GM10248 (cell line): ENCODE measurements around the gene RAB40B.
A peak's percentile ranks its signal among the peaks of the same experiment; 100 is the strongest.

Source experiments
- CTCF ChIA-PET: fragments of 300-600 bp; sonication (Branson Sonifier 250); formaldehyde crosslinking; extraction: SDS; loops from one replicate; lab custom pipeline; 2021; ENCODE audit warnings: antibody characterized with exemption; lab: Yijun Ruan, JAX
- POLR2A ChIA-PET: fragments of 350-650 bp; sonication (Branson Sonifier 250); formaldehyde crosslinking; extraction: SDS; loops from one replicate; lab custom pipeline; 2020; ENCODE audit warnings: antibody characterized with exemption; lab: Yijun Ruan, JAX
- DNase-seq: peaks from one replicate; pipeline ENCODE4 v3.0.0; 2012; ENCODE audit errors: extremely low spot score
- CTCF ChIP-seq: IDR thresholded peaks from 2 replicates; pipeline ENCODE4 v1.5.1; 2012; ENCODE audit warnings: mild to moderate bottlenecking, low read depth; ENCODE audit errors: extremely low read depth, missing control alignments, control extremely low read depth

Gene RAB40B

GRCh38 chr17:82636626-82637598 is 61.6 kb downstream of the RAB40B start:
- DNase-seq: no peak
- CTCF ChIA-PET: no interaction called here
- POLR2A ChIA-PET: no interaction called here
- TF ChIP-seq CTCF: no peak

- ChIA-PET POLR2A (no interaction called here), CTCF (interaction anchor here (0.9 kb wide), 1 partner anchor 10 kb away, joined by 3 read pairs; no protein-coding TSS in a partner anchor)
- no peak for DNase-seq
- TF ChIP-seq CTCF: no peak
Measured at GRCh38 chr17:82633343-82633742, 65.2 kb downstream of the RAB40B start.

GRCh38 chr17:82632451-82632850 is 66.0 kb downstream of the RAB40B start:
- POLR2A ChIA-PET: interaction anchor here (0.6 kb wide), 1 partner anchor 9 kb away, joined by 3 read pairs; no protein-coding TSS in a partner anchor
- TF ChIP-seq CTCF: no peak
- DNase-seq: peak; percentile 54
- CTCF ChIA-PET: interaction anchor here (0.7 to 1.4 kb wide), 5 partner anchors 9 to 149 kb away, joined by 3 to 6 read pairs (median 3); no protein-coding TSS in a partner anchor

- no peak for DNase-seq
- no peak for TF ChIP-seq CTCF
- ChIA-PET POLR2A (no interaction called here), CTCF (interaction anchor here (0.7 to 1.4 kb wide), 2 partner anchors 10 to 16 kb away, joined by 3 to 6 read pairs; no protein-coding TSS in a partner anchor)
Measured at GRCh38 chr17:82631544-82631943, 67.0 kb downstream of the RAB40B start.

- TF ChIP-seq CTCF: no peak
- no peak for DNase-seq
- ChIA-PET CTCF (no interaction called here), POLR2A (no interaction called here)
Measured at GRCh38 chr17:82630212-82630611, 68.3 kb downstream of the RAB40B start.

- no peak for DNase-seq
- POLR2A ChIA-PET: no interaction called here
- CTCF ChIA-PET: no interaction called here
- TF ChIP-seq CTCF: no peak
Measured at GRCh38 chr17:82629748-82630147, 68.8 kb downstream of the RAB40B start.
